IMR-90 (cell line): Measurements from ENCODE around the gene HGD.

Experiments used
- BHLHE40 ChIP-seq: fragments of 150-350 bp; IDR thresholded peaks from 2 replicates; pipeline ENCODE4 v1.6.1; 2016; ENCODE audit warnings: mild to moderate bottlenecking, low read depth, low read length
- CEBPB ChIP-seq: IDR thresholded peaks from 2 replicates; pipeline ENCODE4 v1.6.1; 2012; ENCODE audit warnings: low read depth, low read length, improper control_type of control experiment
- FOS ChIP-seq: fragments of 150-350 bp; IDR thresholded peaks from 2 replicates; pipeline ENCODE4 v1.6.1; 2016; ENCODE audit warnings: low read depth, low read length
- MAFK ChIP-seq: IDR thresholded peaks from 2 replicates; pipeline ENCODE4 v1.6.1; 2012; ENCODE audit warnings: low read depth, low read length, improper control_type of control experiment
- MAZ ChIP-seq: IDR thresholded peaks from 2 replicates; pipeline ENCODE4 v1.6.1; 2012; ENCODE audit warnings: low read depth, mild to moderate bottlenecking, low read length, improper control_type of control experiment, moderate library complexity, borderline replicate concordance
- MXI1 ChIP-seq: IDR thresholded peaks from 2 replicates; pipeline ENCODE4 v1.6.1; 2012; ENCODE audit warnings: low read depth, mild to moderate bottlenecking, low read length, moderate library complexity, borderline replicate concordance
- POLR2A ChIP-seq: IDR thresholded peaks from 2 replicates; pipeline ENCODE4 v1.6.1; 2012; ENCODE audit warnings: mild to moderate bottlenecking, low read depth, low read length
- RAD21 ChIP-seq: IDR thresholded peaks from 2 replicates; pipeline ENCODE4 v1.6.1; 2012; ENCODE audit warnings: low read length, improper control_type of control experiment
- RCOR1 ChIP-seq: IDR thresholded peaks from 2 replicates; pipeline ENCODE4 v1.6.1; 2012; ENCODE audit warnings: mild to moderate bottlenecking, low read length, improper control_type of control experiment; ENCODE audit not compliant: insufficient replicate concordance
- RFX5 ChIP-seq: IDR thresholded peaks from 2 replicates; pipeline ENCODE4 v1.8.0; 2012; ENCODE audit warnings: low read depth, mild to moderate bottlenecking, low read length, moderate library complexity
- SMC3 ChIP-seq: fragments of 150-350 bp; IDR thresholded peaks from 2 replicates; pipeline ENCODE4 v1.6.1; 2016; ENCODE audit warnings: low read depth, mild to moderate bottlenecking, antibody characterized with exemption, low read length, moderate library complexity
- TF ChIP-seq, protein P1 (sequence below): conservative IDR thresholded peaks from 2 replicates; pipeline ENCODE4 v1.5.1; 2012; ENCODE audit warnings: mild to moderate bottlenecking, low read depth, low read length, improper control_type of control experiment
- TF ChIP-seq, protein P2 (sequence below): fragments of 150-350 bp; IDR thresholded peaks from 2 replicates; pipeline ENCODE4 v1.6.1; 2017; ENCODE audit warnings: mild to moderate bottlenecking, antibody characterized with exemption, low read length, low read depth

DNA sequence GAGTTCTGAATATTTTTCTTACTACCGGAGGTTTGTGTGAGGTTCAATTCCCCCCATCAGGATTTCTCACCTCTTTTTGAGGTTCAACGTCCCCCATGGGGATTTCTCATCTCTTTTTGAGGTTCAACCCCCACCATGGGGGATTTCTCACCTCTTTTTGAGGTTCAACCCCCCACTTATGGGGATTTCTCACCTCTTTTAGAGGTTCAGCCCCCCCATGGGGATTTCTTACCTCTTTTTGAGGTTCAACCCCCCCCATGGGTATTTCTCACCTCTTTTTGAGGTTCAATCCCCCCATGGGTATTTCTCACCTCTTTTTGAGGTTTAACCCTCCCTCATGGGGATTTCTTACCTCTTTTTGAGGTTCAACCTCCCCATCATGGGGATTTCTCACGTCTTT, 59.6 kb downstream of the HGD start:
- TF ChIP-seq, protein P1, sequence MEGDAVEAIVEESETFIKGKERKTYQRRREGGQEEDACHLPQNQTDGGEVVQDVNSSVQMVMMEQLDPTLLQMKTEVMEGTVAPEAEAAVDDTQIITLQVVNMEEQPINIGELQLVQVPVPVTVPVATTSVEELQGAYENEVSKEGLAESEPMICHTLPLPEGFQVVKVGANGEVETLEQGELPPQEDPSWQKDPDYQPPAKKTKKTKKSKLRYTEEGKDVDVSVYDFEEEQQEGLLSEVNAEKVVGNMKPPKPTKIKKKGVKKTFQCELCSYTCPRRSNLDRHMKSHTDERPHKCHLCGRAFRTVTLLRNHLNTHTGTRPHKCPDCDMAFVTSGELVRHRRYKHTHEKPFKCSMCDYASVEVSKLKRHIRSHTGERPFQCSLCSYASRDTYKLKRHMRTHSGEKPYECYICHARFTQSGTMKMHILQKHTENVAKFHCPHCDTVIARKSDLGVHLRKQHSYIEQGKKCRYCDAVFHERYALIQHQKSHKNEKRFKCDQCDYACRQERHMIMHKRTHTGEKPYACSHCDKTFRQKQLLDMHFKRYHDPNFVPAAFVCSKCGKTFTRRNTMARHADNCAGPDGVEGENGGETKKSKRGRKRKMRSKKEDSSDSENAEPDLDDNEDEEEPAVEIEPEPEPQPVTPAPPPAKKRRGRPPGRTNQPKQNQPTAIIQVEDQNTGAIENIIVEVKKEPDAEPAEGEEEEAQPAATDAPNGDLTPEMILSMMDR, result no peak
- TF ChIP-seq RCOR1, result no peak
- TF ChIP-seq MAZ, result no peak
- no peak for TF ChIP-seq BHLHE40
- no peak for TF ChIP-seq RAD21
- TF ChIP-seq, protein P2, sequence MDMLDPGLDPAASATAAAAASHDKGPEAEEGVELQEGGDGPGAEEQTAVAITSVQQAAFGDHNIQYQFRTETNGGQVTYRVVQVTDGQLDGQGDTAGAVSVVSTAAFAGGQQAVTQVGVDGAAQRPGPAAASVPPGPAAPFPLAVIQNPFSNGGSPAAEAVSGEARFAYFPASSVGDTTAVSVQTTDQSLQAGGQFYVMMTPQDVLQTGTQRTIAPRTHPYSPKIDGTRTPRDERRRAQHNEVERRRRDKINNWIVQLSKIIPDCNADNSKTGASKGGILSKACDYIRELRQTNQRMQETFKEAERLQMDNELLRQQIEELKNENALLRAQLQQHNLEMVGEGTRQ, result no peak
- no peak for TF ChIP-seq POLR2A
- no peak for TF ChIP-seq MXI1
- TF ChIP-seq RFX5, result no peak
- TF ChIP-seq SMC3, result no peak
- no peak for TF ChIP-seq MAFK
- no peak for TF ChIP-seq CEBPB
- no peak for TF ChIP-seq FOS
